Measurements from ENCODE around the gene IFNL4. TPM values are rescaled to one million over a fixed set of nuclear protein-coding genes. Genes with fewer than 3 reads are reported as not detected.

Gene IFNL4
- under 1 TPM in 1 of 4 donors, not detected in 3; 0.03 TPM for polyA plus RNA-seq
- long read RNA-seq, donor 1: 0 reads
- long read RNA-seq, donor 2: 0 reads
- long read RNA-seq, donor 3: 0 reads
- long read RNA-seq, donor 4: 0 reads
- long read RNA-seq, donor 5: 0 reads
- long read RNA-seq, donor 6: 0 reads
- long read RNA-seq, donor 7: 0 reads
- long read RNA-seq, donor 8: 0 reads
- long read RNA-seq, donor 9: 0 reads
- long read RNA-seq, donor 10: 0 reads

DNA sequence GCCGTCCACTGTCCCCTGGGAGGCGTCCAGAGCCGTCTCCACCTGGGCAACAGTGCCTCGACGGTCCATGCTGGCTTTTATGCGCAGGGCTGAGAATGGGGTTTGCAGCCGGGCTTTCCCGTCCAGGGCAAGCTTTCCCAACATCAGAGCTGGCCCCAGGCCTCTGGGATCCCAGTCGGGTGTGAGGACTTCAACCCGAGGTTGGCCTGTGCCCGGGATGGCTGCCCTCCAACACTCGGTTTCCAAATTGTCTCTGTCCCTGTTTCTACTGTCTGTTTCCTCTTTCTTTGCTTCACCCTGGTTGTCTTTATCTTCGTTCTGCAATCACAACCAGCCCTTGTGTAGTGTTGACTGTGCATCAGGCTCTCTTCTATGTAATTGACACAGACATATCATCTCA, at the start of gene IFNL4:
IFNL4 (minus strand) TSS at position 51 of the 400 bp plus-strand sequence.
- no peak for FAIRE-seq
- DNase-seq: no peak

DNA sequence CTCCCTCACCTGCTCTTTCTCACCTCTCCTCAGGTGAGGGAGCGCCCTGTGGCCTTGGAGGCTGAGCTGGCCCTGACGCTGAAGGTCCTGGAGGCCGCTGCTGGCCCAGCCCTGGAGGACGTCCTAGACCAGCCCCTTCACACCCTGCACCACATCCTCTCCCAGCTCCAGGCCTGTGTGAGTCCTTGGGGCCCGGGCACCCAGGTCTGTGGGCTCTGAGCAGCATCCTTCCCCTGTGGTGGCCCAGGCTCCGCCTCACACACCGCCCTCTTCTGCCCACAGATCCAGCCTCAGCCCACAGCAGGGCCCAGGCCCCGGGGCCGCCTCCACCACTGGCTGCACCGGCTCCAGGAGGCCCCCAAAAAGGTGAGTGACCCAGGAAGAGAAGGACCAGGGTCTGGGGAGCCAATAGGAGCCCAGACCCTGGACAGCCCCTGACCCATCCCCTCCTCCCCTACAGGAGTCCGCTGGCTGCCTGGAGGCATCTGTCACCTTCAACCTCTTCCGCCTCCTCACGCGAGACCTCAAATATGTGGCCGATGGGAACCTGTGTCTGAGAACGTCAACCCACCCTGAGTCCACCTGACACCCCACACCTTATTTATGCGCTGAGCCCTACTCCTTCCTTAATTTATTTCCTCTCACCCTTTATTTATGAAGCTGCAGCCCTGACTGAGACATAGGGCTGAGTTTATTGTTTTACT, 49.4 kb upstream of the IFNL4 start:
- Histone ChIP-seq H3K36me3 (ENCODE audit: control insufficient read depth in 3 of 3, insufficient read depth in 2 of 3, low read depth in 1 of 3, low read length in 3 of 3) (no peaks in the 10 kb centered on the region), H3K4me1 (ENCODE audit: control insufficient read depth in 3 of 3, insufficient read depth in 2 of 3, low read depth in 1 of 3, low read length in 2 of 3) (no peaks in the 10 kb centered on the region), H3K27me3 (ENCODE audit: control insufficient read depth in 3 of 3, insufficient read depth in 3 of 3, low read length in 3 of 3) (peaks cover 0 to 6% (median 2%) of the 10 kb centered on the region in 3 donors), H3K4me3 (ENCODE audit: low read depth in 1 of 3, low read length in 3 of 3) (no peak overlapping the region), H3K9me3 (ENCODE audit: control insufficient read depth in 2 of 2, insufficient read depth in 1 of 2, low read depth in 1 of 2, low read length in 1 of 2) (no peaks in the 10 kb centered on the region), H3K27ac (ENCODE audit: low read depth in 1 of 3, low read length in 2 of 3) (no peak overlapping the region)
- 58 to 78% (median 68%) methylated on average over 16 to 17 of the region's 17 CpGs for WGBS, 3 donors
- DNase-seq: peak in 1 of 2 donors; percentile 50
- no peak for FAIRE-seq

More for the DNA sequence above, at the start of gene IFNL4:
- Histone ChIP-seq H3K4me1 (ENCODE audit: control insufficient read depth in 3 of 3, insufficient read depth in 2 of 3, low read depth in 1 of 3, low read length in 2 of 3) (peaks cover 0 to 9% (median 0%) of the 10 kb centered on the region in 3 donors), H3K9me3 (ENCODE audit: control insufficient read depth in 2 of 2, insufficient read depth in 1 of 2, low read depth in 1 of 2, low read length in 1 of 2) (peaks cover 0 to 5% of the 10 kb centered on the region in 2 donors), H3K27me3 (ENCODE audit: control insufficient read depth in 3 of 3, insufficient read depth in 3 of 3, low read length in 3 of 3) (peaks cover 0 to 40% (median 12%) of the 10 kb centered on the region in 3 donors), H3K4me3 (ENCODE audit: low read depth in 1 of 3, low read length in 3 of 3) (no peak within 1 kb of the TSS), H3K27ac (ENCODE audit: low read depth in 1 of 3, low read length in 2 of 3) (no peak within 1 kb of the TSS), H3K36me3 (ENCODE audit: control insufficient read depth in 3 of 3, insufficient read depth in 2 of 3, low read depth in 1 of 3, low read length in 3 of 3) (no peaks in the 10 kb centered on the region)
- 36 to 62% (median 55%) methylated on average over 13 of the region's 13 CpGs for WGBS, 3 donors

DNA sequence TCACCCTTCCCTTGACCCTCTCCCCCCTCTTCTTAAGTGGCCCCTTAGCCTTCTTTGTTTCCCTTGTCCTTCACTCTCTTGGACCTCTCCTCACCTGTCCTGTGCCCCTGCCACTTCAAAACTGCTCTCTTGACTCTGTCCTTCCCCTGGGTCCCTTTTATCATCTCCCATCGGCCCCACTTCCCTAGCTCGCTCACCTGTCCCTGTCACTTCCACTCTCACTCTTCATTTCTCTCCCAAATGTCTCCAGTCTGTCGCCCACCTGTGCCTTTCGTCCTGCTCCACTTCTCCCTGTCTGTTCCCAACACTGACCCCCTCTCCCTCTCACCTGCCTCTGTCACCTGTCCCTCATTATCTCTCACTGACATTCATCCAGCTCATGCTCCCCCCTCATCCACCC, 48.2 kb upstream of the IFNL4 start:
- Histone ChIP-seq H3K4me1 (ENCODE audit: control insufficient read depth in 3 of 3, insufficient read depth in 2 of 3, low read depth in 1 of 3, low read length in 2 of 3) (no peaks in the 10 kb centered on the region), H3K4me3 (ENCODE audit: low read depth in 1 of 3, low read length in 3 of 3) (no peak overlapping the region), H3K36me3 (ENCODE audit: control insufficient read depth in 3 of 3, insufficient read depth in 2 of 3, low read depth in 1 of 3, low read length in 3 of 3) (no peaks in the 10 kb centered on the region), H3K9me3 (ENCODE audit: control insufficient read depth in 2 of 2, insufficient read depth in 1 of 2, low read depth in 1 of 2, low read length in 1 of 2) (no peaks in the 10 kb centered on the region), H3K27ac (ENCODE audit: low read depth in 1 of 3, low read length in 2 of 3) (no peak overlapping the region), H3K27me3 (ENCODE audit: control insufficient read depth in 3 of 3, insufficient read depth in 3 of 3, low read length in 3 of 3) (peaks cover 0 to 8% (median 2%) of the 10 kb centered on the region in 3 donors)
- FAIRE-seq: no peak
- WGBS, 3 donors: 81 to 93% (median 88%) methylated on average over 4 of the region's 4 CpGs
- DNase-seq: no peak

DNA sequence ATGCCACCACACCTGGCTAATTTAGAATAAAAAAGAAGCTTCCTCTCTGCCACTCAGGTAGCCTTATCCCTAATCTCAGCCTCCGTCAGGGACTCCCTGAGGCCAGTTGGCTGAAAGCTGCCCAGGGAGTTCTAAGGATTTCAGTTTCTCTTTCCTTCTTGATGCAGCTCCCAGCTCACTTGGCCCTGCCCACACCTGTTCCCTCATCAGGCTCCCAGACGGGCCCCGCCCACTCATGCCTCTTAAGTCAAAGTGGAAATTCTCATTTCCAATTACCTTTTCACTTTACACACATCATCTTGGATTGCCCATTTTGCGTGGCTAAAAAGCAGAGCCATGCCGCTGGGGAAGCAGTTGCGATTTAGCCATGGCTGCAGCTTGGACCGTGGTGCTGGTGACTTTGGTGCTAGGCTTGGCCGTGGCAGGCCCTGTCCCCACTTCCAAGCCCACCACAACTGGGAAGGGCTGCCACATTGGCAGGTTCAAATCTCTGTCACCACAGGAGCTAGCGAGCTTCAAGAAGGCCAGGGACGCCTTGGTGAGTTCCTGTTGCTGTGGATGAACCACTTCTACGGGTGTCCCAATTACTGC, 47.5 kb upstream of the IFNL4 start, which contains the start of gene IFNL1:
IFNL1 (plus strand) TSS at position 353 of the 591 bp plus-strand sequence; CDS start at position 368, 15 bp downstream.
- Histone ChIP-seq H3K4me3 (ENCODE audit: low read depth in 1 of 3, low read length in 3 of 3) (no peak within 1 kb of the TSS), H3K27me3 (ENCODE audit: control insufficient read depth in 3 of 3, insufficient read depth in 3 of 3, low read length in 3 of 3) (peaks cover 0 to 10% (median 2%) of the 10 kb centered on the region in 3 donors), H3K27ac (ENCODE audit: low read depth in 1 of 3, low read length in 2 of 3) (no peak within 1 kb of the TSS), H3K36me3 (ENCODE audit: control insufficient read depth in 3 of 3, insufficient read depth in 2 of 3, low read depth in 1 of 3, low read length in 3 of 3) (no peaks in the 10 kb centered on the region), H3K4me1 (ENCODE audit: control insufficient read depth in 3 of 3, insufficient read depth in 2 of 3, low read depth in 1 of 3, low read length in 2 of 3) (no peaks in the 10 kb centered on the region), H3K9me3 (ENCODE audit: control insufficient read depth in 2 of 2, insufficient read depth in 1 of 2, low read depth in 1 of 2, low read length in 1 of 2) (no peaks in the 10 kb centered on the region)
- 68 to 78% (median 74%) methylated on average over 11 of the region's 11 CpGs for WGBS, 3 donors
- DNase-seq (peak; percentile 52 to 63), FAIRE-seq (no peak)

DNA sequence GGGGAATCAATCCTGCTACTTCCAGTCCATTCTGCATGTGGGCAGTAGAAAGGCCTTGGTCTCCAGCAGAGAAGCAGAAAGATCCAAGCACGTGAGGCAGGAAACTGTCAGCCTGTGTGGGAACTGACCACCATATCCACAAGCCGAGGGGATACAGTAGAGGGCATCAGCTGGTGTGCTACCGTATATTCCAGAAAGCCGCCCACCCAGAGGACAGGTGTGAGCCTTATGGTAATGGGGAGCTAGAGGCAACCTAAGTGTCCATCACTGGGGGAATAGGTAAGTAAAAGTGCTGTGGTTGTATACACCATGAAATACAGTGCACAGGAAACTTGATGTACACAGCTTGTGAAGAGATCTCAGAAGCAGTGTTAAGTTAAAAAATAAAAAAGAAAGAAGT, 44.7 kb upstream of the IFNL4 start:
- H3K27ac ChIP-seq (ENCODE audit: low read depth in 1 of 3, low read length in 2 of 3): no peak overlapping the region
- no peaks in the 10 kb centered on the region for H3K36me3 ChIP-seq (ENCODE audit: control insufficient read depth in 3 of 3, insufficient read depth in 2 of 3, low read depth in 1 of 3, low read length in 3 of 3)
- no peaks in the 10 kb centered on the region for H3K4me1 ChIP-seq (ENCODE audit: control insufficient read depth in 3 of 3, insufficient read depth in 2 of 3, low read depth in 1 of 3, low read length in 2 of 3)
- no peak for DNase-seq
- no peak overlapping the region for H3K4me3 ChIP-seq (ENCODE audit: low read depth in 1 of 3, low read length in 3 of 3)
- no peak for FAIRE-seq
- no peaks in the 10 kb centered on the region for H3K9me3 ChIP-seq (ENCODE audit: control insufficient read depth in 2 of 2, insufficient read depth in 1 of 2, low read depth in 1 of 2, low read length in 1 of 2)
- peaks cover 0 to 19% (median 2%) of the 10 kb centered on the region in 3 donors for H3K27me3 ChIP-seq (ENCODE audit: control insufficient read depth in 3 of 3, insufficient read depth in 3 of 3, low read length in 3 of 3)
- 71 to 85% (median 80%) methylated on average over 4 of the region's 4 CpGs for WGBS, 3 donors

DNA sequence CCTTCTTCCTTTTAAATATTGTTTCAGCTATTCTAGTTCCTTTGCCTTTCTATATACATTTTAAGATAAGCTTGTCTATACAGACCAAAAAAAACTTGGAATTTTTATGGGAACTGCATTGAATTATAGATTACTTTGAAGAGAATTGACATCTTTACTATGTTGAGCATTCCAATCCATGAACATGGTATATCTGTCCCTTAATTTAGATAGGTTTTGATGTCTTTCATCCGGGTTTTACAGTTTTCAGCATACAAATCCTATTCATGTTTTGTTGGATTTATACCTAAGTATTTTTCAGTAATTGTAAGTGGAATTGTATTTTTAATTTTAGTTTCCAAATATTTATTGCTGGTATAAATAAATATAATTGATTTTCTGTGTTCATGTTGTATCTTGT, 35.4 kb upstream of the IFNL4 start:
- Histone ChIP-seq H3K27me3 (ENCODE audit: control insufficient read depth in 3 of 3, insufficient read depth in 3 of 3, low read length in 3 of 3) (peaks cover 0 to 2% (median 0%) of the 10 kb centered on the region in 3 donors), H3K27ac (ENCODE audit: low read depth in 1 of 3, low read length in 2 of 3) (no peak overlapping the region), H3K4me1 (ENCODE audit: control insufficient read depth in 3 of 3, insufficient read depth in 2 of 3, low read depth in 1 of 3, low read length in 2 of 3) (no peaks in the 10 kb centered on the region), H3K9me3 (ENCODE audit: control insufficient read depth in 2 of 2, insufficient read depth in 1 of 2, low read depth in 1 of 2, low read length in 1 of 2) (peaks cover 0 to 12% of the 10 kb centered on the region in 2 donors), H3K36me3 (ENCODE audit: control insufficient read depth in 3 of 3, insufficient read depth in 2 of 3, low read depth in 1 of 3, low read length in 3 of 3) (no peaks in the 10 kb centered on the region), H3K4me3 (ENCODE audit: low read depth in 1 of 3, low read length in 3 of 3) (no peak overlapping the region)
- 82 to 97% (median 94%) methylated on average over 1 of the region's 1 CpG for WGBS, 3 donors
- DNase-seq (no peak), FAIRE-seq (no peak)

DNA sequence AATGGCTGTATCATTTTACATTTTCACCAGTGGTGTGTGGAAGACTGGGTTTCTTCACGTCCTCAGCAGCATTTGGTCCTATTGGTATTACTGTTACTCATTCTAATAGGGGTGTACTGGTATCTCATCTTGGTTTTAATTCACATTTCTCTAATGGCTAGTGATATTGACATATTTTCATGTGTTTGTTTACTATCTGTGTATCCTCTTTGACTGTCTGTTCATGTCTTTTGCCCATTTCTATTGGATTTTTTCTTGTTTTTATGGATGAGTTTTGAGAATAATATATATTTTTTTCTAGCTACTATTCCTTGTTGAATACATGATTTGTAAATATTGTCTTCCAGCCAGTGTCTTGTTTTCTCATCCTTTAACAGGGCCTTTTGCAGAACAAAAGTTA, 33.4 kb upstream of the IFNL4 start:
- H3K4me1 ChIP-seq (ENCODE audit: control insufficient read depth in 3 of 3, insufficient read depth in 2 of 3, low read depth in 1 of 3, low read length in 2 of 3): no peaks in the 10 kb centered on the region
- H3K27me3 ChIP-seq (ENCODE audit: control insufficient read depth in 3 of 3, insufficient read depth in 3 of 3, low read length in 3 of 3): no peaks in the 10 kb centered on the region
- H3K4me3 ChIP-seq (ENCODE audit: low read depth in 1 of 3, low read length in 3 of 3): no peak overlapping the region
- no peak overlapping the region for H3K27ac ChIP-seq (ENCODE audit: low read depth in 1 of 3, low read length in 2 of 3)
- H3K9me3 ChIP-seq (ENCODE audit: control insufficient read depth in 2 of 2, insufficient read depth in 1 of 2, low read depth in 1 of 2, low read length in 1 of 2): peaks cover 0 to 12% of the 10 kb centered on the region in 2 donors
- no peak for FAIRE-seq
- DNase-seq: no peak
- no peaks in the 10 kb centered on the region for H3K36me3 ChIP-seq (ENCODE audit: control insufficient read depth in 3 of 3, insufficient read depth in 2 of 3, low read depth in 1 of 3, low read length in 3 of 3)
- 40 to 77% (median 75%) methylated on average over 1 of the region's 1 CpG for WGBS, 3 donors

DNA sequence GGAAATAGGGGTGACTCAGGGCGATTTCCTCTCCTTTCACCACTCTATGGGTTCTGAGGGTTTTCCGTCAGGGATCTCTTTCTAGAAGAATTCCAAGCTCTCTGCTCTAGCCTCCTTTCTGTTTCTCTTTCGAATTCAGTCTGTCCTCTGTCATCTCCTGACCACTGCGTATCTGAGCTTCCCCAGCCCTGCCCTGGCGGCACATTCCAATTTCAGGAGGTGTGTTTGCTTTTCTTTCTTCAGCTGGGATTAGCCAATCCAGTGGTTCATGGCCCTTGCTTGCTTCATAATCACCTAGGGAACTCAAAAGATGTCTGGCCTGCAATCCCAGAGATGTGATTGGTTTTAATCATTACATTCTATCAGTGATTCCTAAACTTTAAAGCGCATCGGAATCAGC, 28.9 kb upstream of the IFNL4 start:
- WGBS, 3 donors: 35 to 62% (median 44%) methylated on average over 7 of the region's 7 CpGs
- peak; percentile 72 to 73 for DNase-seq
- Histone ChIP-seq H3K27ac (ENCODE audit: low read depth in 1 of 3, low read length in 2 of 3) (no peak overlapping the region), H3K27me3 (ENCODE audit: control insufficient read depth in 3 of 3, insufficient read depth in 3 of 3, low read length in 3 of 3) (peaks cover 0 to 3% (median 0%) of the 10 kb centered on the region in 3 donors), H3K9me3 (ENCODE audit: control insufficient read depth in 2 of 2, insufficient read depth in 1 of 2, low read depth in 1 of 2, low read length in 1 of 2) (peaks cover 0 to 3% of the 10 kb centered on the region in 2 donors), H3K4me1 (ENCODE audit: control insufficient read depth in 3 of 3, insufficient read depth in 2 of 3, low read depth in 1 of 3, low read length in 2 of 3) (no peaks in the 10 kb centered on the region), H3K36me3 (ENCODE audit: control insufficient read depth in 3 of 3, insufficient read depth in 2 of 3, low read depth in 1 of 3, low read length in 3 of 3) (no peaks in the 10 kb centered on the region), H3K4me3 (ENCODE audit: low read depth in 1 of 3, low read length in 3 of 3) (no peak overlapping the region)
- no peak for FAIRE-seq
